ENCODE results near the gene ZNF442.
"Not testable (repeated sequence)": the region's sequence is repeated elsewhere in the genome, so short reads cannot be mapped to it uniquely, and the experiment has no call there.

- not testable (repeated sequence) for TF ChIP-seq CTCF (IDR thresholded peaks at IDR 0.05; ENCODE audit: low read depth, low read length); EZH2phosphoT487 (IDR thresholded peaks at IDR 0.05; ENCODE audit: low read depth)
Observed at GRCh38 chr19:12308891-12309290, 56.6 kb downstream of the ZNF442 start.

All from OCI-LY3 (cell line).